Measurements from ENCODE around the gene SCAMP5. TPM values are rescaled to one million over a fixed set of nuclear protein-coding genes. Genes with fewer than 3 reads are reported as not detected.

Gene SCAMP5
- total and polyA plus RNA-seq, 2 of the 4 experiments (the other 2 are of a cell fraction), result 0.36 to 1.6 TPM

GRCh38 chr15:75030023-75030413 is 34.7 kb downstream of the SCAMP5 start:
- Histone ChIP-seq H3K23ac (ENCODE audit: low read depth, low read length) (no peak overlapping the region), H3K4me3 (ENCODE audit: insufficient read depth, low read depth, low read length) (no peak overlapping the region), H3K36me3 (ENCODE audit: control insufficient read depth, insufficient read depth, low read length) (no peaks in the 10 kb centered on the region; the same call in 1 of the 2 replicates), H4K20me1 (ENCODE audit: insufficient read depth, low read length) (no peaks in the 10 kb centered on the region), H3K79me1 (ENCODE audit: low read depth in 1 of 2, low read length in 2 of 2) (peaks cover 0 to 15% of the 10 kb centered on the region in 2 experiments; a peak in 2 of 4 replicates), H4K8ac (ENCODE audit: low read depth in 2 of 2, low read length in 2 of 2) (peak overlapping the region; percentile 70 to 87; a peak in 1 of 4 replicates), H4K5ac (ENCODE audit: low read depth, low read length) (no peak overlapping the region; the same call in 1 of the 2 replicates), H3K18ac (ENCODE audit: low read depth, low read length) (no peak overlapping the region; the same call in 1 of the 2 replicates), H2BK5ac (ENCODE audit: low read depth, low read length, poor library complexity, severe bottlenecking) (no peak overlapping the region), H2AFZ (replicated peaks; ENCODE audit: low read length, poor library complexity) (peak overlapping the region; percentile 93), H2BK20ac (ENCODE audit: low read depth, low read length) (0 out of 2 replicates have a peak overlapping the region, but pooled peaks have one; percentile 18), H3K27ac (ENCODE audit: insufficient read depth, low read length) (no peak overlapping the region), H3K4ac (ENCODE audit: low read depth, low read length) (peak overlapping the region; percentile 4; the same call in 1 of the 2 replicates), H2AK9ac (replicated peaks; ENCODE audit: low read depth, low read length, poor library complexity) (peak overlapping the region; percentile 95), H3K4me2 (ENCODE audit: low read depth, low read length) (no peak overlapping the region), H2AK5ac (ENCODE audit: low read depth, low read length) (peak overlapping the region; percentile 75; the same call in 1 of the 2 replicates), H3K56ac (ENCODE audit: extremely low read depth, insufficient read depth, low read length) (no peak overlapping the region), H3K4me1 (ENCODE audit: control insufficient read depth, insufficient read depth, low read length) (peaks cover 11% of the 10 kb centered on the region), H3K9me1 (ENCODE audit: insufficient read depth, low read length) (peaks cover 6% of the 10 kb centered on the region; the same call in 1 of the 2 replicates), H3K9ac (ENCODE audit: low read depth, low read length) (no peak overlapping the region), H4K91ac (ENCODE audit: insufficient read depth, low read depth, low read length) (peak overlapping the region; percentile 52), H3K9me3 (ENCODE audit: control insufficient read depth, insufficient read depth, low read length) (no peaks in the 10 kb centered on the region), H2BK15ac (ENCODE audit: low read depth, low read length) (no peak overlapping the region), H2BK120ac (ENCODE audit: low read depth, low read length) (no peak overlapping the region; the same call in 1 of the 2 replicates), H3K27me3 (ENCODE audit: control insufficient read depth, insufficient read depth, low read length) (no peaks in the 10 kb centered on the region), H3K14ac (replicated peaks; ENCODE audit: low read depth, low read length) (no peak overlapping the region; the same call in 1 of the 2 replicates)
- dilution Hi-C loops (cut with HindIII; ENCODE audit: low sequenced_read_pairs, unreplicated experiment) (no loop called here), intact Hi-C loops (cut with micrococcal nuclease) (no loop called here), in situ Hi-C loops (cut with MboI; ENCODE audit: low sequenced_read_pairs) (no loop called here)
- TF ChIP-seq MAFK (IDR thresholded peaks at IDR 0.05; ENCODE audit: low read depth, low read length), result no peak
- no peak for TF ChIP-seq POLR2A (IDR thresholded peaks at IDR 0.05; ENCODE audit: low read depth, low read length)
- TF ChIP-seq ELK1 (IDR thresholded peaks at IDR 0.05; ENCODE audit: borderline replicate concordance, low read depth, low read length), result no peak
- TF ChIP-seq SMC3 (IDR thresholded peaks at IDR 0.05; ENCODE audit: low read depth, low read length), result no peak
- TF ChIP-seq BHLHE40 (IDR thresholded peaks at IDR 0.05; ENCODE audit: low read depth, low read length), result no peak
- no peak for TF ChIP-seq MXI1 (IDR thresholded peaks at IDR 0.05; ENCODE audit: borderline replicate concordance, low read depth, low read length)
- no peak for TF ChIP-seq MAZ (IDR thresholded peaks at IDR 0.05; ENCODE audit: borderline replicate concordance, low read depth, low read length)
- TF ChIP-seq RAD21 (IDR thresholded peaks at IDR 0.05; ENCODE audit: low read length), result no peak
- no TSS peak for BruUV-seq (replicated peaks)
- WGBS, 2 experiments (ENCODE audit: extremely low coverage in 2 of 2, insufficient read length in 1 of 2), result 0% methylated on average over 1 of the region's 2 CpGs; no CpG with 5 or more reads in 1 of the 2 experiments
- DNase-seq (peak; percentile 13), ATAC-seq (ENCODE audit: low read depth) (no peak)
- CTCF ChIA-PET, result interaction anchor here (1.1 to 2.0 kb wide), 4 partner anchors 13 to 174 kb away, joined by 4 to 14 read pairs (median 10); partner anchors contain the start of gene C15orf39
- POLR2A ChIA-PET (ENCODE audit: unreplicated experiment), result interaction anchor here (0.9 kb wide), 1 partner anchor 172 kb away, joined by 3 read pairs; the partner anchor contains the start of gene C15orf39
